Left cardiac atrium (tissue), 4 donors: ENCODE measurements around the gene GAS2L2. TPM values are rescaled to one million over a fixed set of nuclear protein-coding genes. Genes with fewer than 3 reads are reported as not detected.

ENCODE experiments used
- ATAC-seq, 2 donors: fragments of 200-7000 bp; cut with Tn5 transposase; one replicate each; pipeline ENCODE4 v1.9.1; 2020; ENCODE audit warnings: mild to moderate bottlenecking in 2 of 2, moderate library complexity in 2 of 2
- DNase-seq: peaks from one replicate; pipeline ENCODE4 v3.0.0-alpha.2; 2020
- intact Hi-C, 2 donors: fragments of 100-400 bp; cut with DNase I; formaldehyde crosslinking; loops; one replicate each; pipeline versions ENCODE4 v1.14.1 to v1.15.1; 2022 to 2023
- total RNA-seq, 2 donors: library from RNA; stranded (reverse); fragmentation: NEBNext Ultra II Directional; extraction: Animal tissue kit (Norgen Biotek cat#: 25700); gene quantifications; one replicate each; pipeline ENCODE4 v1.2.1, GENCODE V29; 2021
- donor health status: DM: no; HTN: yes; CAD: no.
- donor health status: DM: no; HTN: yes; CAD: no; lungs with severe emphysema.
- donor health status: DM: yes; HTN: yes; CAD: no.
- donor health status: Dilated cardiomyopathy.

Gene GAS2L2
- total RNA-seq, 2 donors from 2014 or later, result 0.47 to 1.1 TPM

- intact Hi-C loops, result no loop called here
- ATAC-seq, result no peak
- DNase-seq, result no peak
Measured at GRCh38 chr17:35735036-35735805, 17.8 kb downstream of the GAS2L2 start.

DNA sequence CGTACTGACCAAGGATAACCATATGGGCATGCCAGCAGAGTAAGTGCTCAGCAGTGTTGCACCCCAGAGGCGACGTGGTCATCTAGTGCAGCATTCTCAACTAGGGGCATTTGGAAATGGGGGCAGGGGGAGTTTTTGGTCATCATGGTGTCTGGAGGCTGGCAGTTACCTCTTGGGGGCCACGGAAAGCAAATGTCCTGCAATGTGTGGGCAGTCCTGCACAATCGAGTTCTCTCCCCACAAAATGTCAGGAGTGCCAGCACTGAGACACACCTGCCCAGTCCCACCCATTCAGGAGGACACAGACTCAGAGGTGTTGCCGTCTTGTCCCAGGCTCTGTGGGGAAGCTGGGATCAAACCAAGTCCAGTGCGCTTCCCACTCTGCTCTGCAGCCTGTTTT, 18.6 kb downstream of the GAS2L2 start:
- intact Hi-C loops, result no loop called here
- no peak for DNase-seq

DNA sequence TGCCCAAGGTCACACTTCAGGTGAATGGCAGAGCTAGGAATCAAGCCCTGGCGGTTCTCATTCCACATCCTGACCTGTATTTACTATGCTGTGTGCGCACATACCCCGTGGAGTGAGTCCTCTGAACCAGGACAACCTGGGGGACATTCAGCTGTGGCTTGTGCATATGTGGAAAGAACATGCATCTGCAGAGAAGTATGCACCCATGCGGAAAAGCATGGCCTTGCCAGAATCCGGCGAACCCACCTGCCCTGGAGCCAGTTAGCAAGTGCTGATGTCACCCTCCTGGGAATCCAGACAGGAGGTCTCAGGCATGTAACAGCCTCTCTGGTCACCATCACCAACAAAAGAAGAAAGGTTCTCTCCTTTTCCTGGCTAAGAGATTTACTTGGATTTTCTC, 19.7 kb downstream of the GAS2L2 start:
- DNase-seq (no peak), ATAC-seq (no peak)
- intact Hi-C loops, result no loop called here

More for the DNA sequence above, 18.6 kb downstream of the GAS2L2 start:
- no peak for ATAC-seq

GRCh38 chr17:35732806-35733136, 20.3 kb downstream of the GAS2L2 start:
- intact Hi-C loops, result no loop called here
- DNase-seq (no peak), ATAC-seq (no peak)

DNA sequence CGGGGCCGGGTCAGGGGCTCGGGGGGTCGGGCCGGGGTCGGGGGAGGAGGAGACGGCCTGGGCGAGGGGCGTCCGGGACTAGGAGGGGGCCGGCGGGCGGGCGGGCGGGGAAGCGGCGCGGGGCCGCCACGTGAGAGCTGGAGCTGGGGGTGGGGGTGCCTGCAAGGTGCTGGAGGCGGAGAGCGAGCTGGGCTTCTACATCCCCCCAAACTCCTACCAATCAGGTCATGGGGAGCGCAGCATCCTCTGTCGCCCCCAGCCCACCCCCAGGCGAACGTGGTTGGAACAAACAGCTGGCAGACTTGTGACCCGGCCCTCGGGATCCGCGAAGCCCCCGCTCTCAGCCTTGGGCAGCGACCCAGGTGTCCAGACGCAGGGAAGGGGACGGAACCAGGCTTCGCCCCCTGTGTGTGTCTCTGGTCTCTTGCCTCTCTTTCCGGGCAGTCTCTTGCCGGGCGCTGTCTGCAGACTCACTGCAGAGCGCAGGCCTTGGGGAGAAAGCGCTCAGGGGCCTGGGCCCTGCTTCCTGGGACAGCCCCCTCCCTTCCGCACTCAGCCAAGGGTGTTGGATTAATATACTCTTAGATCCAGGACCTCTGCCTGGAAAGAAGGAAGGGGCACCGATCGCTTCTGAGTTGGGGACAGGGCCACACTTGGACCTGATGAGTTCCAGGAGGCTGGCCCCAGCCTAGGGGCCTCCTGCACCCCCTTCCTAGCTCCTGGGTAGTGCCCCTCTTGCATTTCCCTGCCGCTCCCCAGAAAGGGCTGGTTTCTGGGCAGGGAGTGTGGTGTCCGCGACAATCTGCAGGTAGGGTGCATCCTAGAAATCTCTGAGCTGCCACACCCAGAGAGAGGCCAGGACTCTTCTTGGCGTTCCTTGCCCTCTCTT, 20.9 kb downstream of the GAS2L2 start:
- no peak for DNase-seq
- intact Hi-C loops, result no loop called here
- ATAC-seq, result peak; percentile 46 to 53

DNA sequence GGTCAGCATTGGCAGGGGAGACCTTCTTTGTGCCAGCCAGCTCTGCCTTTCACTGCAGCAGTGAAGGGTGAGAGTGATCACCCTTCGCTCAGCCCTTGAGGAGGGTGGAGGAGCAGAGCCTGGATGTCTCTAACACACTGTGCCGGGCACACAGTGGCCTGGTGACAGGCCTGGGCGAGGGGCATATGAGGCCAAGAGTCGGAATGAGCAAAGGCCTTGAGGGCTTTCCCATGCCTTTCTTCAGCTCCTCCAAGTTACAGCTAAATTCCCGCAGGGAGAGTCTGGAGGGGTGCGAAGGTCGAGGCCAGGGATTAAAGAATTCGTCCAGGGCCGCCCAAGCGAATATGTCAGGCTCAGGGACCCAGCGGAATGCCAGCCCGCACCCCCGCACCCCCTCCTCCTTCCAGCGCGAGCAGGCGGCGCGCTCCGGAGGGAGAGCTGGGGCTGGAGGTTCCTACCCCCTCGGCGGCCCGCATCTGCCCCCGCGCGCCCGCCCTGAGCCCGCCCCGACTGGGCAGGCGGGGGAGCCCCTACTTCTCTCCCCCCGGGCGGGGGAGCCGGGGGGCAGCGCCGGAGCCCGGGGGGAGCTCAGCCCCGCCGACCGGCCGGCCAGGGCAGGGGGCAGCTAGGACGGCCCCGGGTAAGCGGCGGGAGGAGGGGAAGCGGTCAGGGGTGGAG, 21.7 kb downstream of the GAS2L2 start, which contains the start of gene RASL10B:
RASL10B (plus strand) TSS at position 401 of the 678 bp plus-strand sequence. CDS start 3,546 bp downstream, outside the sequence.
- peak; percentile 63 for DNase-seq
- ATAC-seq, result peak; percentile 88

GRCh38 chr17:35730400-35731005, 22.5 kb downstream of the GAS2L2 start:
- intact Hi-C loops, result no loop called here
- no peak for DNase-seq
- no peak for ATAC-seq

More for the DNA sequence above, 21.7 kb downstream of the GAS2L2 start, which contains the start of gene RASL10B:
- intact Hi-C loops, result no loop called here

DNA sequence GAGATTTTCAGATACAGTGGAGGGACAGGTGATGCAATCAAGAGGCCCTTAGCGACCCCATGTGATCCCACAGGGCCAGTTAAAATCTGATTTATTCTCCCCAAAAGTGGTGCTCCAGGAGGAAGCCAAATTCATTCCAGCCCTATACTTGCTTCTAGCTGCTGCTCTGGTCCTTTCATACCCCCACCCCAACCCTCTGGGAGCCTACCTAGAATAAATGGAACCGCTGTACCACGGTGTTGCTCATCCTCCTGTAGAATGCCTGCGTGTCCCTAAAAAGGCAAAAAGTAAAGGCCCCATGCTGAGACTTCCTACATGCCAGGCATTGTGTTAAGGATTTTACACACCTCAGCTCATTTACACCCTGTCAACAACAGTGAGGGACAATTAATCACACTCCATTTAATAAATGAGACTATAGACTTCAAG, 23.6 kb downstream of the GAS2L2 start:
- intact Hi-C loops, result loop anchor here in 1 of 2 donors (10.0 kb wide), 1 partner anchor 55 kb away; no protein-coding TSS in a partner anchor
- DNase-seq, result no peak
- ATAC-seq, result no peak

DNA sequence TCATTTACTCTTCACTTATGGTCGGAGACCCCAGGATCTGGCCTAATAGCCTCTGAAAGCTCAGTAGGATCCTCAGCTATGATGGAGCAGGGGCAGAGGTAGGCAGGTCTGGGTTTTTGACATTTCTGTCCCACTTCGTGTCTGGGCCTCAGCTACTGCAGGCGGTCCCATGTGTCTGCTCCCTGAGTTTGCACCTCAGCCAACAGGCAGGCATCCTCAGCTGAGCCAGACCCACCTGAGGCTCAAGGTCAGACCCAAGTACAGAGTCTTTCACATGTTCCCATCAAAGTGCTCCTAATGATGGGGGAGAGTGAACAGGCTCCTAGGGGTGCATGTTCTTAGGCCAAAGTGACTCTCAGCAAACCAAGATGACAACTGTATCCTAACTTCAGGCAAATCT, 24.5 kb downstream of the GAS2L2 start:
- intact Hi-C loops, result loop anchor here in 1 of 2 donors (10.0 kb wide), 1 partner anchor 54 kb away; no protein-coding TSS in a partner anchor
- ATAC-seq (no peak), DNase-seq (no peak)

- DNase-seq (no peak), ATAC-seq (no peak)
- intact Hi-C loops, result loop anchor here in 1 of 2 donors (10.0 kb wide), 1 partner anchor 53 kb away; no protein-coding TSS in a partner anchor
Measured at GRCh38 chr17:35727635-35728034, 25.4 kb downstream of the GAS2L2 start.

DNA sequence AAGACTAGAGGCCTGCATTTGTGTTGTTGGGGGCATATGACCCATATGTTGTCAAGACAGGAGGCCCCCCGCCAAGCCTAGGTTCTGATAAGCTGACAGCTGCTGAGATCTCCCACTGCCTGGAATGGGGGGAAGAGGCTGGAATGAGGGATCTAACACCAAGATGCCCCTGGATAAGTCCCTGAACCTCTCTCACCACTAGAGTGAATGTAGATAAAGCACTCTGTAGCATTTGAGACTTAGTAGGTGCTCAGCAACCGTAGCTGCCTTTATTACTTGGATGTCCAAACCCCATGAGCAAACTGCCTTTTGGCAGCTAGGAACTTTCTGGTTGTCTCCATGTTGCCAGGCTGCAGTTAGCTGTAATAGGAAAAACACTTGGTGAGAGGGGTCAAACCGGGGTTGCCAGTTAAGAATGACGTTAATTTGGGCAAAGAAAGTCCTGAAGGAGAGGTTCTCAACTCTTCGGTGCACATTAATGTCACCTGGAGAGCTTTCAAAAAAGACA, 26.0 kb downstream of the GAS2L2 start:
- ATAC-seq, result no peak
- intact Hi-C loops, result loop anchor here in 1 of 2 donors (10.0 kb wide), 1 partner anchor 52 kb away; no protein-coding TSS in a partner anchor
- DNase-seq, result no peak

- intact Hi-C loops, result loop anchor here in 1 of 2 donors (10.0 kb wide), 1 partner anchor 52 kb away; no protein-coding TSS in a partner anchor
- DNase-seq, result peak; percentile 63
- ATAC-seq, result peak; percentile 14 to 69
Measured at GRCh38 chr17:35726127-35726952, 26.7 kb downstream of the GAS2L2 start.

DNA sequence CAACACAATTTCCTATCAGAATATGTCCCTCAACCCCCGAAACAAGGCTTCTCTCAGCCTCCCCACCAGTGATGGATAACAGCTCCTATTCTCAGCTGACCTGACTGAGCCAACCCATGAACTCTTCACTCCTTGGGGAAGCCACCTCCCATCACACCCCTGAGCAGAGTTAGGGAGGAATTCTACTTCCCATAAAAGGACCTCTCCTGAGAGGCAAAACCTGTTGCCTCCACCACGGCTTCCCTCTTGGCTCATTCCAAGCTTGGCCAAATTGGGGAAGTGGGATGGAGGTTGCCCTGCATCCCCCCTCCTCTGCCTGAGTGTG, 27.3 kb downstream of the GAS2L2 start:
- intact Hi-C loops, result loop anchor here in 1 of 2 donors (10.0 kb wide), 1 partner anchor 51 kb away; no protein-coding TSS in a partner anchor
- ATAC-seq (no peak), DNase-seq (no peak)

GRCh38 chr17:35725058-35725457, 28.0 kb downstream of the GAS2L2 start:
- DNase-seq, result no peak
- ATAC-seq, result no peak
- intact Hi-C loops, result loop anchor here in 1 of 2 donors (10.0 kb wide), 1 partner anchor 50 kb away; no protein-coding TSS in a partner anchor

DNA sequence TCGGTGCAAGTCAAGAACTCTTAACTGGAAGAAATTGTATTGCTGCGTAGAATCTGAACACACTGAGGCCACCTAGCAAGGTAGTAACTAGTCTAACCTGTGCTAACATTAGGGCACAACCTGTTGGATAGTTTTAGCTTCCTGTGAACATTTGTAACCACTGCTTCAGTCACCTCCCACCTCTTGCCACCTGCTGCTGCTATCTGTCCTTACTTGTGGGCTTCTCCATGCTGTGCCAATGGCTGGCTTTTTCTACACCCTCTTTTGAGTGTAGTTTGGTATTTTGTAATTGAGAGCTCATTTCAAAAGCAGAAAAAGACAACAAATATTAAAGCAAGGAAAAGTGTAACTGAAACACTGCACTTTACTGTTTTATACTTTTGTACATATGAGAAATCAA, 29.3 kb downstream of the GAS2L2 start:
- ATAC-seq (no peak), DNase-seq (no peak)
- intact Hi-C loops, result loop anchor here in 1 of 2 donors (10.0 kb wide), 1 partner anchor 49 kb away; no protein-coding TSS in a partner anchor

DNA sequence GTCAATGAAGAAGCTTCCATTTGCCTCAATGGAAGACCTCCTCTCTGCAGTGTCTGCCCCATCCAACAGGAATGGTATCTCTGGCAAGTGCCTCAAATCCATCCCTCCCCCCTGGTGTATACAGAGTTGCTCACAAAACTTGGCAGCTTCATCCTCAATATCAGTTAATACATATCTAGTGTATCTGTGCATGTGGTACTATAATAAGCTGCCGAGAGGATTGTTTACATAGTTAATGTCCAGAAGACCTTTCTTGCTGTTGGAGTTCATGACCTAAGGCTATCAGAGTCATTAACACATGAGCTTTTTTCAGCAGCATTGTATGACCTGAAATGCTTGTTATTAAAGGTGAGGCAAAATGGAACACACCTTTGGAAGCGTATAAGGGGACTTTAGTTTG, 35.6 kb downstream of the GAS2L2 start:
- DNase-seq (no peak), ATAC-seq (no peak)
- intact Hi-C loops, result no loop called here

DNA sequence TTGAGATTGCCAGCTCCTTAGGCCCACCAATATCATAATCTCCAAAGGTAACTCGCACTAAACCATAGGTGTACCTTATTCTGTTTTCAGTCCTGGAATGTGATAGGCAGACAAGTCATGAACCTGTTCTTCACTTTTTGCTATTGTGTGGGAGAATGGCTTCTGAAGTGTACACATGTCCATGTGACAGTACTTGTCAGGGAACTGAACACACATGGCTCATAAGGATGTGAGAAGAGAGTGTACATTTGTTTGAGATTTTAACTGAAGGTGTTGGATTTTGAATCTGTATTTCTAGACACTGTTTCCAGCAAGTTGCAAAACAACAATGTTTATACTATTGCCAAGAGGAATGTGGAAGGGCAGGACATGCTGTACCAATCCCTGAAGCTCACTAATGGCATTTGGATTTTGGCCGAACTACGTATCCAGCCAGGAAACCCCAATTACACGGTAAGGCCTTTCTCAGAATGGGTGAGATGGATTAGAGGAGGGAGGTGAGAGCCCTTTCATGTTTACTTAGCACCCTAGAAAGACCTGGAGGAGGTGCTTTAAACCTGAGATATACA, 36.1 kb downstream of the GAS2L2 start:
- intact Hi-C loops, result no loop called here
- peak in 1 of 2 donors; percentile 48 for ATAC-seq
- DNase-seq, result no peak
